ENCODE data around the gene VWF.

VWF gene

DNA sequence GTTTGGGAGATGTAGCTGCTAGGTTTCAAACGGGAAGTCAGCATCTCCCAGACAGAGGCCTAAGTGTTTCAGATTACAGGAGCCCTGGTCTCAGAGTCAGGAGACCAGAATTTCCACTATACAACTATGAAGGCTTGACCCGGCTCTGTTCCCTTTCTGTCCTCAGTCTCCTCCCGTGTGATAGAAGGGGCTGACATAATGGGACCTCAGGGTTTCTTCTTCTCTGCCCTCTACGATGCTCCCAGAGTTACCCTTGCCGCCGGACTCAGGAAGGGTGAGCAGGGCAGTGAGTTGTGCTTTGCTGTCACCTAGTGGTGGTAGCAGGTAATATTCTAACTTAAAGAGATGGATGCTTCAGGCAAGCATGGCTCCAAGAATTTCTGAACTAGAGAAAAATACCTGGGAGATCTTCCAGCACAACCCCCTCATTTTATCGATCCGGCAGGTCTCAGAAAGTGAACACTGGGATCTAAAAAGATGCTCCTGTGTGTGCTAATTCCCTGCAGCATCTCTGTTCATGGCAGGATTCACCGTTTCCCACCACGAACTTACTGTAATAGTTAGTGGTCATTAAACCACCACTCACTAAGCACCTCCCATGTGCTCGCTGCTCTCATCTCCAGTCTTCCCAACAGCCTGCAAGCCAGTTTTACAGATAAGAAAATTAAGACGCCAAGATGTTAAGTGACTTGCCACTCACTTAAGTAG is 84.4 kb downstream of the VWF start:
- peak; percentile 76 for DNase-seq (ENCODE audit: low spot score)
- in situ Hi-C loops (cut with MboI; ENCODE audit: low pct_unique_long_range_greater_than_20kb, low sequenced_read_pairs, unreplicated experiment): no loop called here
- TF ChIP-seq, protein P1, sequence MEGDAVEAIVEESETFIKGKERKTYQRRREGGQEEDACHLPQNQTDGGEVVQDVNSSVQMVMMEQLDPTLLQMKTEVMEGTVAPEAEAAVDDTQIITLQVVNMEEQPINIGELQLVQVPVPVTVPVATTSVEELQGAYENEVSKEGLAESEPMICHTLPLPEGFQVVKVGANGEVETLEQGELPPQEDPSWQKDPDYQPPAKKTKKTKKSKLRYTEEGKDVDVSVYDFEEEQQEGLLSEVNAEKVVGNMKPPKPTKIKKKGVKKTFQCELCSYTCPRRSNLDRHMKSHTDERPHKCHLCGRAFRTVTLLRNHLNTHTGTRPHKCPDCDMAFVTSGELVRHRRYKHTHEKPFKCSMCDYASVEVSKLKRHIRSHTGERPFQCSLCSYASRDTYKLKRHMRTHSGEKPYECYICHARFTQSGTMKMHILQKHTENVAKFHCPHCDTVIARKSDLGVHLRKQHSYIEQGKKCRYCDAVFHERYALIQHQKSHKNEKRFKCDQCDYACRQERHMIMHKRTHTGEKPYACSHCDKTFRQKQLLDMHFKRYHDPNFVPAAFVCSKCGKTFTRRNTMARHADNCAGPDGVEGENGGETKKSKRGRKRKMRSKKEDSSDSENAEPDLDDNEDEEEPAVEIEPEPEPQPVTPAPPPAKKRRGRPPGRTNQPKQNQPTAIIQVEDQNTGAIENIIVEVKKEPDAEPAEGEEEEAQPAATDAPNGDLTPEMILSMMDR (IDR thresholded peaks at IDR 0.05; ENCODE audit: extremely low read depth, insufficient read depth, missing control alignments): peak; percentile 86

DNA sequence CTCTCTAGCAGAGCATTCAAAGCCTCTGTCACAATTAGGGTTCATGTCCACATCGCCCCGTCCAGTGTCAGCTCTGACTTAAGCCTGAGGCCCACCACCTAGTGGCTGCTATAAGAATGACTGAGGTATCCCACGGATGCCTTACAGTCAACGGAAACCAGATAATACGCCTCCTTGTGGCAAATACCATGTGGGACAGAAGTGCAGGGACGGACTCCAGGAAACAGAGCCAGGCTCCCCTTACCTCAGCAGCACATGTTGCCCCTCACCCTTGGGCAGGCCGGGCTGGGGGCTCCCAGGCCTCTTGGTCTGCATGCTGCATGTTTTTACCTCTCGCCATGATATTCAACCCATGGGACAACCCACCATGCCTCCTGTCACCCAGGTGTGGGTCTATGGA is 86.3 kb downstream of the VWF start:
- DNase-seq (ENCODE audit: low spot score): peak; percentile 78
- TF ChIP-seq, protein P1 (IDR thresholded peaks at IDR 0.05; ENCODE audit: extremely low read depth, insufficient read depth, missing control alignments): peak; percentile 91
- in situ Hi-C loops (cut with MboI; ENCODE audit: low pct_unique_long_range_greater_than_20kb, low sequenced_read_pairs, unreplicated experiment): no loop called here

DNA sequence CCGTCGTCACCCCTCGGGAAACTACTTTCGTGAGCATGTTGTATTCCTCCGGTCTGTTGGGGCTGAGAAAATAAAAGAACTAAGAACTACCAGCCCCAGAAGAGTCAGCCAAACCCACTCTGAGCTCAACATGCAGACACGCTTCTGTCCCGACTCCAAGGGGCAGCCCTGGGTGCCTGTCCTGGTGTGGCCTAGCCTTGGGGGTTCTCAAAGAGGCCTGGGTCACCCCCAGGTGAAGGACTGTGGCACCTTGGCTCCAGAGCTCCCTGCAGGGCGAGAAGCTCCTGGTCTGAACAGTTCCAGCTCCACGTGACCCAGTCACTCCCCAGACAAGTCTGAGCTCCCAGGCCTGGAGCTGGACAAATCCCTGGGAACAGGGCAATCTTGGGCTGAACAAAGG is 87.0 kb downstream of the VWF start:
- no peak for DNase-seq (ENCODE audit: low spot score)
- in situ Hi-C loops (cut with MboI; ENCODE audit: low pct_unique_long_range_greater_than_20kb, low sequenced_read_pairs, unreplicated experiment): no loop called here
- TF ChIP-seq, protein P1 (IDR thresholded peaks at IDR 0.05; ENCODE audit: extremely low read depth, insufficient read depth, missing control alignments): no peak

DNA sequence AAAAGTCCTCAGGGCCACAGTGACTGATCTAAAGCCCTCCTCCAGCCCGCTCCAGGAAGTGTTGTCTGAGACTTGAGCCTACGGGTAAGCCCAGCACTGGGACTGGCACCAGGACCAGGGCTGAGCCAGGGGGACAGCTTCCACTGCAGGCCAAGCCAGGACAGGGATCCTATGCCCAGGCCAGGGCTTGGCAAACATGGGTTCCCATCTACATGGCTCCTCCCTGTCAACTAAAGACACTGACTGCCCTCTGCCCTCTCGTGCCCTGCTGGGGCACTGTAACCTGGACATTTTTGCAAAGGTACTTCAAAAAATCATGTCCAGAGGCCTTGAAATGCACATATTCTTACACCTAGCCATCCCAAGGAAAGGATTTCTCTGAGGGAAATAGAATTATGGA is 88.0 kb downstream of the VWF start:
- in situ Hi-C loops (cut with MboI; ENCODE audit: low pct_unique_long_range_greater_than_20kb, low sequenced_read_pairs, unreplicated experiment): no loop called here
- TF ChIP-seq, protein P1 (IDR thresholded peaks at IDR 0.05; ENCODE audit: extremely low read depth, insufficient read depth, missing control alignments): no peak
- DNase-seq (ENCODE audit: low spot score): no peak

DNA sequence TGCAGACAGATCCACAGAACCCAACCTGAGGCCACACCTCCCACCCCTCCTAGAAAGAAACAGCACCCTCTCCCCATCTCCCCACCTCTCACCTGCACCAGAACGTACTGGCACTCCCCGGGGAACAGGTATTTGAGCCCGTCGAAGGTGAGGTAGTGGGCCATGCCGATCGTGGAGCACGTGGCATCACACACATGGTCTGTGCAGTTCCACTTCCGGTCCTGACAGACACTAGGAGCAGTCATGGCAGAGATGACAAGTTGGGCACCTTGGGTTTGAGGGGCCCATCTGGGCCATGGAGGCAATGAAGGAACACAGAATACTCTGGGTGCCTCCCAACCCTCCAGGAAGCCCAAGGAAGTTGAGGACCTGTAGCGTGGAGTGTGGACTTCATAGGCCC is 89.9 kb downstream of the VWF start:
- in situ Hi-C loops (cut with MboI; ENCODE audit: low pct_unique_long_range_greater_than_20kb, low sequenced_read_pairs, unreplicated experiment): no loop called here

DNA sequence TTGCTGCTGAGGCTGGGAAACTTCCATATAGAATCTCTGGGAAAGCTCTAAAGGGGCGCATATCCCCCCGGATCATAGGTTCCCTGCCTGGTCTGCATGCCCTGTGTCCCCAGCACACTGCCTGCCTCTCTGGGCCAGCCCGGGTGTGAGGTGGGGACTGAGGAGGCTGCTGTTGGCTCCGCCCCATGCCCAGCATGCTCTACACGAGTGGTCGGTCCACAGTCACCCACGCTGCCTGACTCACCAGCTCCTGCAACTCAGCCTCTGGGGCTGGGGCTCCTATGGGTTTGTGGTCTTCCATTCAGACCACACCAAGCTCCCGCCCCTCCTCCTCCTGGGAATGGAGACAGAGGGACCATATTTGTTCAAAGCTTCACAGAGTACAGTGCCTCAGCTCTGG is 90.9 kb downstream of the VWF start:
- in situ Hi-C loops (cut with MboI; ENCODE audit: low pct_unique_long_range_greater_than_20kb, low sequenced_read_pairs, unreplicated experiment): no loop called here
- no peak for DNase-seq (ENCODE audit: low spot score)
- TF ChIP-seq, protein P1 (IDR thresholded peaks at IDR 0.05; ENCODE audit: extremely low read depth, insufficient read depth, missing control alignments): no peak

More for the DNA sequence above, 89.9 kb downstream of the VWF start:
- DNase-seq (ENCODE audit: low spot score): no peak
- TF ChIP-seq, protein P1 (IDR thresholded peaks at IDR 0.05; ENCODE audit: extremely low read depth, insufficient read depth, missing control alignments): no peak
